Measurements from ENCODE around the gene TTC7B.

The TTC7B gene

GRCh38 chr14:90629471-90629870 lies 186.8 kb downstream of the TTC7B start:
- no peak for TF ChIP-seq CTCF (IDR thresholded peaks at IDR 0.05; ENCODE audit: low read depth, low read length)
- no peak overlapping the region for H3K4me3 ChIP-seq (replicated peaks in 1 of 2; ENCODE audit: low read depth in 2 of 2, low read length in 2 of 2)
- no peak for DNase-seq (ENCODE audit: low read depth in 2 of 2)

- no peak for TF ChIP-seq CTCF (IDR thresholded peaks at IDR 0.05; ENCODE audit: low read depth, low read length)
- H3K4me3 ChIP-seq (replicated peaks in 1 of 2; ENCODE audit: low read depth in 2 of 2, low read length in 2 of 2) = no peak overlapping the region
- no peak for DNase-seq (ENCODE audit: low read depth in 2 of 2)
Observed at GRCh38 chr14:90628825-90629224, 187.4 kb downstream of the TTC7B start.

- DNase-seq (ENCODE audit: low read depth in 2 of 2) = no peak
- TF ChIP-seq CTCF (IDR thresholded peaks at IDR 0.05; ENCODE audit: low read depth, low read length) = no peak
- H3K4me3 ChIP-seq (replicated peaks in 1 of 2; ENCODE audit: low read depth in 2 of 2, low read length in 2 of 2) = no peak overlapping the region
Observed at GRCh38 chr14:90627478-90627877, 188.8 kb downstream of the TTC7B start.

- no peak for DNase-seq (ENCODE audit: low read depth in 2 of 2)
- no peak for TF ChIP-seq CTCF (IDR thresholded peaks at IDR 0.05; ENCODE audit: low read depth, low read length)
- no peak overlapping the region for H3K4me3 ChIP-seq (replicated peaks in 1 of 2; ENCODE audit: low read depth in 2 of 2, low read length in 2 of 2)
Observed at GRCh38 chr14:90626550-90626949, 189.7 kb downstream of the TTC7B start.

- no peak overlapping the region for H3K4me3 ChIP-seq (replicated peaks in 1 of 2; ENCODE audit: low read depth in 2 of 2, low read length in 2 of 2)
- no peak for TF ChIP-seq CTCF (IDR thresholded peaks at IDR 0.05; ENCODE audit: low read depth, low read length)
- no peak for DNase-seq (ENCODE audit: low read depth in 2 of 2)
Observed at GRCh38 chr14:90625445-90625844, 190.8 kb downstream of the TTC7B start.

- no peak overlapping the region for H3K4me3 ChIP-seq (replicated peaks in 1 of 2; ENCODE audit: low read depth in 2 of 2, low read length in 2 of 2)
- DNase-seq (ENCODE audit: low read depth in 2 of 2) = peak in 1 of 2 donors; percentile 22
- no peak for TF ChIP-seq CTCF (IDR thresholded peaks at IDR 0.05; ENCODE audit: low read depth, low read length)
Observed at GRCh38 chr14:90624732-90625400, 191.4 kb downstream of the TTC7B start.

- no peak for TF ChIP-seq CTCF (IDR thresholded peaks at IDR 0.05; ENCODE audit: low read depth, low read length)
- DNase-seq (ENCODE audit: low read depth in 2 of 2) = peak in 1 of 2 donors; percentile 59
- no peak overlapping the region for H3K4me3 ChIP-seq (replicated peaks in 1 of 2; ENCODE audit: low read depth in 2 of 2, low read length in 2 of 2)
Observed at GRCh38 chr14:90624227-90624626, 192.0 kb downstream of the TTC7B start.
